Right hindlimb (tissue), 1 donor: ENCODE data around the gene OLFML2A.
A peak's percentile ranks its signal among the peaks of the same experiment; 100 is the strongest.

ENCODE experiments used
- DNase-seq: peaks from one replicate; pipeline ENCODE4 v3.0.0-alpha.2; 2018

The OLFML2A gene

GRCh38 chr9:124779368-124780059 lies 2.6 kb downstream of the OLFML2A start:
- DNase-seq, result peak; percentile 88

- DNase-seq, result peak; percentile 52
These were observed 3.3 kb downstream of the OLFML2A start for GRCh38 chr9:124780060-124780756.

- DNase-seq, result no peak
These were observed 3.8 kb downstream of the OLFML2A start for GRCh38 chr9:124780757-124781151.

- DNase-seq, result no peak
These were observed 5.2 kb downstream of the OLFML2A start for GRCh38 chr9:124781967-124782660.

- DNase-seq, result no peak
These were observed 6.0 kb downstream of the OLFML2A start for GRCh38 chr9:124782661-124783574.

- no peak for DNase-seq
These were observed 6.9 kb downstream of the OLFML2A start for GRCh38 chr9:124783830-124784229.

- DNase-seq, result peak; percentile 6
These were observed 7.6 kb downstream of the OLFML2A start for GRCh38 chr9:124784509-124784908.

GRCh38 chr9:124786881-124787573 lies 10.1 kb downstream of the OLFML2A start:
- peak; percentile 6 for DNase-seq

GRCh38 chr9:124788542-124789217 lies 11.7 kb downstream of the OLFML2A start:
- peak; percentile 7 for DNase-seq

GRCh38 chr9:124789531-124789930 lies 12.6 kb downstream of the OLFML2A start:
- DNase-seq, result no peak

GRCh38 chr9:124790301-124790700 lies 13.4 kb downstream of the OLFML2A start:
- DNase-seq, result no peak

- DNase-seq, result no peak
These were observed 14.0 kb downstream of the OLFML2A start for GRCh38 chr9:124790801-124791505.

- no peak for DNase-seq
These were observed 15.5 kb downstream of the OLFML2A start for GRCh38 chr9:124792257-124793014.

GRCh38 chr9:124793015-124793541 lies 16.1 kb downstream of the OLFML2A start:
- peak; percentile 74 for DNase-seq

- DNase-seq, result no peak
These were observed 18.1 kb downstream of the OLFML2A start for GRCh38 chr9:124794902-124795491.

- DNase-seq, result no peak
These were observed 19.0 kb downstream of the OLFML2A start for GRCh38 chr9:124795881-124796431.

GRCh38 chr9:124797343-124798103 lies 20.6 kb downstream of the OLFML2A start:
- no peak for DNase-seq
